OCI-LY1 (cell line): ENCODE data around the gene MRTO4.

Source experiments
- H2AFZ ChIP-seq: fragments of 200-600 bp; sonication (generic), shearing (Covaris generic); 2 replicates; pipeline ENCODE4 v1.6.0; 2014; ENCODE audit warnings: antibody characterized with exemption, mild to moderate bottlenecking, low read length
- H3F3A ChIP-seq: fragments of 200-600 bp; sonication (generic), shearing (Covaris generic); 2 replicates; pipeline ENCODE4 v1.6.0; 2014; ENCODE audit warnings: mild to moderate bottlenecking, antibody characterized with exemption, low read length, moderate library complexity; ENCODE audit not compliant: insufficient read depth
- H3K27ac ChIP-seq: fragments of 200-600 bp; sonication (generic); 2 replicates; pipeline ENCODE4 v1.5.1; 2014; ENCODE audit warnings: low read length, mixed run types, mild to moderate bottlenecking, low read depth; ENCODE audit not compliant: poor library complexity, severe bottlenecking
- H3K27me3 ChIP-seq: fragments of 200-600 bp; sonication (generic); 2 replicates; pipeline ENCODE4 v1.6.0; 2014; ENCODE audit warnings: antibody characterized with exemption, mild to moderate bottlenecking, low read length, moderate library complexity; ENCODE audit not compliant: insufficient read depth
- H3K36me3 ChIP-seq: fragments of 200-600 bp; sonication (generic); 2 replicates; pipeline ENCODE4 v1.6.1; 2014; ENCODE audit warnings: mild to moderate bottlenecking, antibody characterized with exemption, low read length, moderate library complexity, mixed read lengths; ENCODE audit not compliant: insufficient read depth
- H3K4me1 ChIP-seq: fragments of 200-600 bp; sonication (generic); 2 replicates; pipeline ENCODE4 v1.5.1; 2014; ENCODE audit warnings: mild to moderate bottlenecking, low read length, moderate library complexity; ENCODE audit not compliant: insufficient read depth, severe bottlenecking
- H3K4me2 ChIP-seq: fragments of 200-600 bp; sonication (generic), shearing (Covaris generic); 2 replicates; pipeline ENCODE4 v1.6.1; 2014; ENCODE audit warnings: low read length
- H3K4me3 ChIP-seq: fragments of 200-600 bp; sonication (generic); 2 replicates; pipeline ENCODE4 v1.5.1; 2014; ENCODE audit warnings: low read length, low read depth, mild to moderate bottlenecking, mixed read lengths; ENCODE audit not compliant: poor library complexity, severe bottlenecking
- H3K79me2 ChIP-seq: fragments of 200-600 bp; shearing (Covaris generic); 2 replicates; pipeline ENCODE4 v1.6.1; 2016; ENCODE audit warnings: mixed run types, low read length, mixed read lengths; ENCODE audit not compliant: insufficient read depth
- H3K9ac ChIP-seq: fragments of 200-600 bp; sonication (generic), shearing (Covaris generic); 2 replicates; pipeline ENCODE4 v1.6.1; 2014; ENCODE audit warnings: mild to moderate bottlenecking, low read length, mixed read lengths
- H3K9me2 ChIP-seq: fragments of 200-600 bp; sonication (generic), shearing (Covaris generic); 2 replicates; pipeline ENCODE4 v1.6.1; 2014; ENCODE audit warnings: low read depth, mild to moderate bottlenecking, low read length, mixed read lengths
- H3K9me3 ChIP-seq: fragments of 200-600 bp; shearing (Covaris generic); 2 replicates; pipeline ENCODE4 v1.6.1; 2014; ENCODE audit warnings: low read length, mixed read lengths
- H4K20me1 ChIP-seq: fragments of 200-600 bp; sonication (generic), shearing (Covaris generic); 2 replicates; pipeline ENCODE4 v1.6.0; 2016; ENCODE audit warnings: mild to moderate bottlenecking, low read length; ENCODE audit not compliant: insufficient read depth
- EZH2 ChIP-seq: fragments of 200-600 bp; sonication (generic), shearing (Covaris generic); IDR thresholded peaks from 2 replicates; pipeline ENCODE4 v1.8.0; 2017; ENCODE audit warnings: borderline replicate concordance, mixed run types, mild to moderate bottlenecking, antibody characterized with exemption, low read length, moderate library complexity, mixed read lengths
- TF ChIP-seq, protein P1 (sequence below): fragments of 200-600 bp; sonication (generic), shearing (Covaris generic); IDR thresholded peaks from 2 replicates; pipeline ENCODE4 v1.5.1; 2017; ENCODE audit warnings: mild to moderate bottlenecking, antibody characterized with exemption, low read length, moderate library complexity, mixed read lengths

MRTO4 gene

DNA sequence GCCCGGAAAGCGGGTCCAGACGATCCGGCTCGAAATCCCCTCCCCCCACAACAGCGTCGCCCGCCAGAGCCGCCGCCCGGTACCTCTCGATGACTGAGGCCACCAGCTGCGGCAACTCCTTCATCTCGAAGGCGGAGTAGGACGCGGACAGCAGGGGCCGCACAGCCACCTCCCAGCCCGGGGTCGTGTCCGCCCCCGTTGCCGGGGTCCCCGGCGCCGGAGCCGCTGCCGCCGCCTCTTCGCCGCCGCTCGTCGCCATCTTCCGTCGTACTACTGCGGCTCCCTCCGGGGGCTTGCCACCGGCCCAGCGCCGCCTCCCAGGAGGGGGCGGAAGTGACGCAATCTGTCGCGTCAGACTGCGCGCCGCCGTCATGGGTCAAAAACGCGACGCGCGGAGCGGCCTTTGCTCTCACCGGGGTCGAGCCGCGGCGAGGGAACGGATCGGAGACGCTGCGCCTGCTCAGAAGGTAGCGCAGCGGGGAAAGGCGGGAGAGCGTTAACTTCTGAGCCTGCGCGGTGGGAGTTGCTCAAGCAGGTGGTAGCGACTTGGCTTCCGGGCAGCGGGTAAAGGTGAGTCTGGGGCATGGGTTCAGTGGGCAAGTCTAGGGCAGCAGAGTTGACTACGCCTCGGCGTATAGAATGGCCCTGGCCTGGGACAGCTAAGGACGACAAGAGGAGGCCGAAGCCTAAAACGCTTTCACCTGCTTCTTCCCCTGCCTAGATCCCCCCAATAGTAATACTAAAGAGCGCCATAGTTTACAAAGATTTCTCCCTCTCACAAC lies 41.4 kb upstream of the MRTO4 start, which contains the start of gene UBR4:
TSS of gene UBR4 (minus strand) at position 277 of the 782 bp plus-strand sequence. CDS start at position 259, 18 bp downstream.
- Histone ChIP-seq H3F3A (no peaks in the 10 kb centered on the region), H3K36me3 (peaks cover 24% of the 10 kb centered on the region), H3K9ac (peak within 1 kb of the TSS; percentile 93), H3K9me3 (no peaks in the 10 kb centered on the region), H3K9me2 (no peaks in the 10 kb centered on the region), H2AFZ (no peak within 1 kb of the TSS), H3K4me1 (peaks cover 44% of the 10 kb centered on the region), H4K20me1 (no peaks in the 10 kb centered on the region), H3K27ac (peak within 1 kb of the TSS; percentile 69), H3K27me3 (no peaks in the 10 kb centered on the region), H3K79me2 (peaks cover 76% of the 10 kb centered on the region), H3K4me2 (peak within 1 kb of the TSS; percentile 86), H3K4me3 (peak within 1 kb of the TSS; percentile 87)
- no peak for TF ChIP-seq EZH2
- TF ChIP-seq, protein P1, sequence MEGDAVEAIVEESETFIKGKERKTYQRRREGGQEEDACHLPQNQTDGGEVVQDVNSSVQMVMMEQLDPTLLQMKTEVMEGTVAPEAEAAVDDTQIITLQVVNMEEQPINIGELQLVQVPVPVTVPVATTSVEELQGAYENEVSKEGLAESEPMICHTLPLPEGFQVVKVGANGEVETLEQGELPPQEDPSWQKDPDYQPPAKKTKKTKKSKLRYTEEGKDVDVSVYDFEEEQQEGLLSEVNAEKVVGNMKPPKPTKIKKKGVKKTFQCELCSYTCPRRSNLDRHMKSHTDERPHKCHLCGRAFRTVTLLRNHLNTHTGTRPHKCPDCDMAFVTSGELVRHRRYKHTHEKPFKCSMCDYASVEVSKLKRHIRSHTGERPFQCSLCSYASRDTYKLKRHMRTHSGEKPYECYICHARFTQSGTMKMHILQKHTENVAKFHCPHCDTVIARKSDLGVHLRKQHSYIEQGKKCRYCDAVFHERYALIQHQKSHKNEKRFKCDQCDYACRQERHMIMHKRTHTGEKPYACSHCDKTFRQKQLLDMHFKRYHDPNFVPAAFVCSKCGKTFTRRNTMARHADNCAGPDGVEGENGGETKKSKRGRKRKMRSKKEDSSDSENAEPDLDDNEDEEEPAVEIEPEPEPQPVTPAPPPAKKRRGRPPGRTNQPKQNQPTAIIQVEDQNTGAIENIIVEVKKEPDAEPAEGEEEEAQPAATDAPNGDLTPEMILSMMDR, result no peak

DNA sequence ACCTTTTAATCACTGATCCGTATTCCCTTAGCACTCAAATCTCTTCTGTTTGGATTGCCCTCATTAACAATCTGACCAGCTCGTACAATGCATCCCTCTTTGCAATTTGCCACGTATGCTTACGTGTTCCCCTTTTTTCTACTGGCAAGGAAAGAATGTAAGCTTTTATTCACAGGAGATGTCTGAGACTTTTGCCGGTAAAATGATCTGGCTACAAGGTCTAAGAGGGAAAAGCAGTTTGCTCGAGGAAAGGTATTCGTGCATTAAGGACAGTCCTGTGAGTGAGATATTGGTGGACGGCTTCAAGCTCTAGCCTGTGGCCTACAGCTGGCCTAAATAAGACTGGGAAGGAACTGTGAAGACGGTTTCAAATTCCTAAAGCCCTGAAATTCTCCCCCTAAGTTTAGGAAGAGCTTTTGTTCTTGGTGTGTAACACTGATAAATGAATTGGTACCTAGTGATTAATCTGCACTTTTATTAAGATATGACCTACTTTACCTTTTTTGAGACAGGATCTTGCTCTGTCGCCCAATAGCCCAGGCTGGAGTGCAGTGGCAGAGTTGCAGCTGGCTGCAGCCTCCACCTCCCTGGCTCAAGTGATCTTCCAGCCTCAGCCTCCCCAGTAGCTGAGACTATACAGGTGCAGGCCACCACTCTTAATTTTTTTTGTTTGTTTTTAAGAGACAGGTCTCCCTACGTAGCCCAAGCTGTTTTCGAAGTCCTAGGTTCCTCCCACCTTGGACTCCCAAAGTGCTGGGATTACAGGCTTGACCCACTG lies 40.6 kb upstream of the MRTO4 start:
- no peaks in the 10 kb centered on the region for H4K20me1 ChIP-seq
- H3K27ac ChIP-seq, result peak overlapping the region; percentile 69
- TF ChIP-seq, protein P1, result no peak
- TF ChIP-seq EZH2, result no peak
- no peaks in the 10 kb centered on the region for H3K9me2 ChIP-seq
- H3K36me3 ChIP-seq, result peaks cover 31% of the 10 kb centered on the region
- no peaks in the 10 kb centered on the region for H3F3A ChIP-seq
- peaks cover 68% of the 10 kb centered on the region for H3K79me2 ChIP-seq
- peak overlapping the region; percentile 87 for H3K4me3 ChIP-seq
- peak overlapping the region; percentile 93 for H3K9ac ChIP-seq
- no peaks in the 10 kb centered on the region for H3K27me3 ChIP-seq
- H3K4me2 ChIP-seq, result peak overlapping the region; percentile 86
- no peaks in the 10 kb centered on the region for H3K9me3 ChIP-seq
- peaks cover 44% of the 10 kb centered on the region for H3K4me1 ChIP-seq
- H2AFZ ChIP-seq, result no peak overlapping the region

DNA sequence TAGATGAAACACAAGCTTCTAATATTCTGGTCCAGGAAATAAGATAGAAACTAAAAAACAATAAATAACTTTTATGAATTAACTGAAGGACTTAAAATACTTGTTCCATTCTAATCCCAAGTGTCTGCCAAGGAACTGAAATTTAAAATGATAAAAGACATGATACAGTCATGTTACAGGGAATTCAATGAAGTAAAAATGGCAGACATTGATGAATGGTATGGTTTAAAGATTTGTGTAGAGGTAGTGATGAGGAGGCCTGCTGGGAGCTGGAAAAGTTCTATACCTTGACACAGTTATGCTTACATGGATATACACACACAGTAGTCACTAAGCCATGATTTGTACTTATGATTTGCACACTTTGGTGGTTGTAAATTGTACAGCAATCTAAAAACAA lies 39.4 kb upstream of the MRTO4 start:
- no peaks in the 10 kb centered on the region for H3K9me2 ChIP-seq
- H3K9ac ChIP-seq, result peak overlapping the region; percentile 93
- H3F3A ChIP-seq, result no peaks in the 10 kb centered on the region
- no peaks in the 10 kb centered on the region for H4K20me1 ChIP-seq
- no peaks in the 10 kb centered on the region for H3K27me3 ChIP-seq
- TF ChIP-seq EZH2, result no peak
- TF ChIP-seq, protein P1, result no peak
- no peak overlapping the region for H2AFZ ChIP-seq
- H3K9me3 ChIP-seq, result no peaks in the 10 kb centered on the region
- peak overlapping the region; percentile 86 for H3K4me2 ChIP-seq
- peaks cover 44% of the 10 kb centered on the region for H3K4me1 ChIP-seq
- H3K27ac ChIP-seq, result no peak overlapping the region
- H3K4me3 ChIP-seq, result peak overlapping the region; percentile 12
- peaks cover 42% of the 10 kb centered on the region for H3K36me3 ChIP-seq
- H3K79me2 ChIP-seq, result peaks cover 56% of the 10 kb centered on the region
